Measurements from ENCODE around the gene CASP6.

GRCh38 chr4:109748114-109748513 lies 44.9 kb upstream of the CASP6 start:
- TF ChIP-seq POLR2A (IDR thresholded peaks at IDR 0.05) = no peak
- no peak for TF ChIP-seq CTCF (IDR thresholded peaks at IDR 0.05)
- no peak for TF ChIP-seq EP300 (IDR thresholded peaks at IDR 0.05)
- TF ChIP-seq POLR2AphosphoS5 (IDR thresholded peaks at IDR 0.05) = no peak
